ENCODE results near the gene RANBP9. TPM values are rescaled to one million over a fixed set of nuclear protein-coding genes. Genes with fewer than 3 reads are reported as not detected.

Gene RANBP9
- total and polyA plus RNA-seq, 9 of the 15 experiments (the other 6 are each of a cell fraction or from before 2014, with no cell fraction given), result 27.5 to 130 (median 61.5) TPM

DNA sequence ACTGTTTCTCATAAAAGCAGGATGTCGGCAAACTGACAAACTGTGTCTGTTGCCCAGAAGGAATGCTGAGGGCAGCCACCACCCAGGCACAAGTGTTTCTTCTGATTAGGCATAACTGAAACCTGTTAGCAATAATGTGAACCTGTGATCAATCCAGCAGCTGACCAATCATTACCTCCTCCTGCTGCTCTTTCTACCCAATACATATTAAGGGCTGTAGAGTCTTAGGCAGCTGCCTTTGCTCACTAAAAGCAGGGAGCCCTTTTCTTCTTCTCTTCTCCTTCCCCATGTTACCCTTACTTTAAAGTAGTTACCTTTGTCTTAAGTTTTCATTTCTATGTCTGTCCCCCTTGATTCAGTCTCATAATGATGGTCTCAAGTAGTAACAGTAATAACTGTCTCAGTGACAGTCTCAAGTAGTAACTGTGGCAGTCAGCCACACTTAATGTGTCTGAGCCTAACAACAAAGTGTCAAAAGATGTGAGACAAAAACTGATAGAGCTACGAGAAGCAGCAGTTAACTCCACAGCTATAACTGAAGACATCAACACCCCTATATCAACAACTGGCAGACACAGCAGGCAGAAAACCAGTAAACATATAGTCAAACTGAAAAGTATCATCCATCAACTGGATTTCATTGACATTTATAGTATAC lies 37.0 kb downstream of the RANBP9 start (continued):
- TF ChIP-seq EGR1 (conservative IDR thresholded peaks at IDR 0.05) (no peak), ZNF764 (CRISPR knock-in tag; IDR thresholded peaks at IDR 0.05; ENCODE audit: low read depth) (no peak), TAF15 (IDR thresholded peaks at IDR 0.05; ENCODE audit: low read depth, low read length) (no peak), ZNF592 (IDR thresholded peaks at IDR 0.05) (peak; percentile 55), SOX6 (IDR thresholded peaks at IDR 0.05) (no peak), SAFB (IDR thresholded peaks at IDR 0.05; ENCODE audit: borderline replicate concordance, low read depth, low read length) (no peak), HINFP (tag; conservative IDR thresholded peaks at IDR 0.05; ENCODE audit: low read depth) (no peak), HMG20A (CRISPR knock-in tag; conservative IDR thresholded peaks at IDR 0.05) (no peak), SMARCA4 (IDR thresholded peaks at IDR 0.05) (peak; percentile 28; the same call in 1 of the 2 replicates), MNT (conservative IDR thresholded peaks at IDR 0.05) (0 out of 4 replicates have a peak, but pooled peaks of 1 of the 2 experiments have one; percentile 26), JUND (IDR thresholded peaks at IDR 0.05; ENCODE audit: borderline replicate concordance, low read depth, low read length) (peak; percentile 22; the same call in 1 of the 2 replicates), JUND (tag; IDR thresholded peaks at IDR 0.05; ENCODE audit: borderline replicate concordance, low read depth, low read length) (no peak; the same call in 2 of the 3 replicates), CEBPG (CRISPR knock-in tag; IDR thresholded peaks at IDR 0.05) (no peak), CEBPG (tag; conservative IDR thresholded peaks at IDR 0.05 in 1 of 2, IDR thresholded peaks at IDR 0.05 in 1 of 2) (no peak)
- TF ChIP-seq, protein P1, sequence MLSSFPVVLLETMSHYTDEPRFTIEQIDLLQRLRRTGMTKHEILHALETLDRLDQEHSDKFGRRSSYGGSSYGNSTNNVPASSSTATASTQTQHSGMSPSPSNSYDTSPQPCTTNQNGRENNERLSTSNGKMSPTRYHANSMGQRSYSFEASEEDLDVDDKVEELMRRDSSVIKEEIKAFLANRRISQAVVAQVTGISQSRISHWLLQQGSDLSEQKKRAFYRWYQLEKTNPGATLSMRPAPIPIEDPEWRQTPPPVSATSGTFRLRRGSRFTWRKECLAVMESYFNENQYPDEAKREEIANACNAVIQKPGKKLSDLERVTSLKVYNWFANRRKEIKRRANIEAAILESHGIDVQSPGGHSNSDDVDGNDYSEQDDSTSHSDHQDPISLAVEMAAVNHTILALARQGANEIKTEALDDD (IDR thresholded peaks at IDR 0.05), result peak; percentile 51; the same call in 1 of the 2 replicates
- TF ChIP-seq, protein P2, sequence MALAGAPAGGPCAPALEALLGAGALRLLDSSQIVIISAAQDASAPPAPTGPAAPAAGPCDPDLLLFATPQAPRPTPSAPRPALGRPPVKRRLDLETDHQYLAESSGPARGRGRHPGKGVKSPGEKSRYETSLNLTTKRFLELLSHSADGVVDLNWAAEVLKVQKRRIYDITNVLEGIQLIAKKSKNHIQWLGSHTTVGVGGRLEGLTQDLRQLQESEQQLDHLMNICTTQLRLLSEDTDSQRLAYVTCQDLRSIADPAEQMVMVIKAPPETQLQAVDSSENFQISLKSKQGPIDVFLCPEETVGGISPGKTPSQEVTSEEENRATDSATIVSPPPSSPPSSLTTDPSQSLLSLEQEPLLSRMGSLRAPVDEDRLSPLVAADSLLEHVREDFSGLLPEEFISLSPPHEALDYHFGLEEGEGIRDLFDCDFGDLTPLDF (CRISPR knock-in tag; IDR thresholded peaks at IDR 0.05), result no peak

Data from K562 (cell line).